ENCODE data around the gene MOBP.

The MOBP gene

DNA sequence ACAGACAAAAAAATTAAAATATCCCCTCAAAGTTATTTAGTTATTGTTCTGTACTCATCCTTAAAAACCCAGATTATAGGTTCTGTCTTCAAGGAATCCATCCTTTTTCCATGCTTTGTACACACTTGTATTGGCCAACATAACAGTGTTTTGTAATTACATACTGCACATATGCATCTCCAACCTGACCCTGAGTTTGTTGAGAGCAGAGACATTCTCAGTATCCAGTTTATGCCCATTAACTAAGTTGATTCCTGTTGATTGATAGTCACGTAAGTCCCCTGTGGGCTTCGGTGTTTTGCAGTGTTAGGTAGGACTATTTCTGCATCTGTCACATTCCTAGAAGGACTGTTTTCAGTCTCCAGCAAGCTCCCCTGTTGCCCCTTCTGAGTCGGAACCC is 33.6 kb downstream of the MOBP start:
- DNase-seq: no peak

- DNase-seq: no peak
Measured at GRCh38 chr3:39501968-39502837, 34.7 kb downstream of the MOBP start.

- DNase-seq: no peak
Measured at GRCh38 chr3:39502838-39503145, 35.3 kb downstream of the MOBP start.

GRCh38 chr3:39505866-39506742 is 38.6 kb downstream of the MOBP start:
- no peak for DNase-seq

DNA sequence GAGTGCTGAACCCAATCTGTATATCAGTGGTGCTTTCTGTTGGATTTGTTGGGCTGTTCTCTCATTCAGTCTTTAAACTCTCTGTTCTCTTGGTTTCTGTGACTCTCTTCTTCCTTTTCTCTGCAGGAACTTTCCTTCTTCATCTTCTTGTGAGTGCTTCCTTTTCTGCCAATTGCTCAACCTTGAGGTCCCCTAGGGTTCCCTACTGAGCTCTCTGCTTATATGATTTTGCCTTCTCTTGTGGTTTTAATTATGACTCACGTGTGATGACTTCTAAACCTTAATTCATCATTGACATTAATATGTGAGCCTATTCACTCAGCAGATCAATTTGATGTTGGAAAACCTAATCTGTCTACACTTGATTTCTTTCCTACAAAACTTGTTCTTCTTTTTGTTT is 39.4 kb downstream of the MOBP start:
- DNase-seq: no peak

DNA sequence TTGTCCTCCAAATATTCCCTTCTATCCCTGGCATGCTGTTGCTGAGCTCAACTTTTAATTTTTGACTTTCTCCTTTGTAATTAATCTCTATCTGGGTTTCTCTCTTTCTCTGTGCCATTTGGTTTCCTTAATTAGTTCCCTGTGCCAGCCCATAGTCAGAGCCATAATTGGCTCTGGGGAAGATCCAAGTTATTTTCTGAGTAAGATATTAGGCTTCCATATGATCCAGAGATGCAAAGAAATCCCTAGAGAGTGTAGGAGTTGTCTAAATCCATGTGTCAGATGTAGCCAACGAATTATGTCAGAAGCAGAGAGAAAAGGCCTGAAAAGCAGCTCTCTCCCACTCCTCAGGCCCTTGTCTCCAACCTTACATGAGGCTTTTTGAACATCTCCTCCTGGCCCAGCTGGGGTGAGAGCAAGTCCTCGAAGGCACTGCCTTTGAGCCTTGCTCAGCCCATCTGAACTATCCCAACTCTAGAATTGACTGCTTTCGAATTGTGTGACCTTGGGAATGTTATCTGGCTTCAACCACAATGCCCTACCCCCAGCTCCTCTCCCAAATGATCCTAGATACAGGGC is 46.4 kb downstream of the MOBP start:
- DNase-seq: no peak

- no peak for DNase-seq
Measured at GRCh38 chr3:39515681-39516441, 48.4 kb downstream of the MOBP start.

DNA sequence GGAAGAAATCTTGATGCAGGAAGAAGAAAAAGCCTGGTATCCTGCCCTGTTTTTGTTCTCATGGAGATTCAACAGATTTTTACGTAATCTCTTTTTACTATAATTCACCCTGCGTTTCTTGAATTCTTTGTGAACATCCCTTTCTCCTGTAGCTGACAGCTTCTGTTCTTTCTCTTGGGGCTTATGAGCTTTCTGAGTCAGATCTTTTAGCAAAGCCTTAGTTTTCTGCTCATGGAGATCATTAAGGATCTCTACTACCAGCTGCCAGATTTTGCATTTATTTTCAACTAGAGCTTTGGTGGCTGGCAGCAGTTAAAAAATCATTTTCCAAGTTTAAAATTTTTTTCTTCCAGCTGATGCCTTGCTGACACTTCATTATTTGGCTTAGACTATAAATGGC is 51.6 kb downstream of the MOBP start:
- DNase-seq: no peak

DNA sequence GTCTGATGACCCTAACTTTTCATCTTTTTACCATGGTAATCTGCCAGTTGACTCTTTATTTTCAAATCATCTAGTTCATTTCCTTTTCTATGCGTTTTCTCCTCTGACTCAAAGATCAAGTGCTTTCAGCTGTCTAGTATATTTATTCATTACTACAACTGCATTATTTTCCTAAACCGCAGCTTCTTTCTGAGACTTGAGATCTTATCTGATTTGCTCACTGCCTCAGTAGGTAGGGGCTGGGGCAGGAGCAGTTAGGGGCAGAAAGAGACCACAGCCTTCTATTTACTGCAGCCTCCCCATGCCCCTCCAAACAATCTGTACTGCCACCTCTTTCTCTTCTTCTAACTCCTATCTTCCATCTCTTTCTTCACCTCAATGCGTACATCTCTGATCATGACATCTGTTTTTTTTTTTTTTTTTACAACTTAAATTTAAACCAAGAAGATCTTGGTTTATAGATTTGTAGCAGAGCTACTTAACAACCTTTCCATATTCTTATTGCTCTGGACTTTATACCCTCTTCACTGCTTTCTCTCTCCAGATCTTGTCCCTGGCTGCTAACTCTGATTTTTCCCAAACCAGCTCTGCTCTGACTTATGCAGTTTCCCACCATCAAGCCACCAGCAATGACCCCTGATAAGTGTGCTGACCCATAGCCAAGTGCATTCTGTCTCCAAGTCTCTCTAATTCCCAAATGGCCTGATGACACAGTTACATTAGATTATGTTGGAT is 52.2 kb downstream of the MOBP start:
- DNase-seq: no peak

DNA sequence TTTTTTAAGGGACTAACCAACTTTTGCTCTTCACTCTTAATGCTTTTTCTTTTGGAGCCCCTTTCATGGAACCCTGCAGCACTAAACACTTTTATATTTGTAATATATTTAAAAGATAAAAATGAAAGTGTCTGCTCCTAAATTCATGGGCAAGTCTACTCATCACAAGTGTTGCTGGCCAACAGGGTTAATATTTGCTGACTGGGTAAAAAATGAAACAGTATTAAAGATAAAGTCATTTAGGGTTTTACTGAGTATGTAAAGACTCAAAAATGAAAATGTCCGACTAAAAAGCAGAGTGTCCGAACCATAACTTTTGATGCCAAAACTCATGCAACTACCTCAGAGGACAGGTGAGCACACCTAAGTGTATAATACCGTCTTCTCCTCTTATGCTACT is 54.0 kb downstream of the MOBP start:
- DNase-seq: no peak

GRCh38 chr3:39524107-39524506 is 56.6 kb downstream of the MOBP start:
- DNase-seq: no peak

GRCh38 chr3:39528844-39529243 is 61.4 kb downstream of the MOBP start:
- DNase-seq: no peak

DNA sequence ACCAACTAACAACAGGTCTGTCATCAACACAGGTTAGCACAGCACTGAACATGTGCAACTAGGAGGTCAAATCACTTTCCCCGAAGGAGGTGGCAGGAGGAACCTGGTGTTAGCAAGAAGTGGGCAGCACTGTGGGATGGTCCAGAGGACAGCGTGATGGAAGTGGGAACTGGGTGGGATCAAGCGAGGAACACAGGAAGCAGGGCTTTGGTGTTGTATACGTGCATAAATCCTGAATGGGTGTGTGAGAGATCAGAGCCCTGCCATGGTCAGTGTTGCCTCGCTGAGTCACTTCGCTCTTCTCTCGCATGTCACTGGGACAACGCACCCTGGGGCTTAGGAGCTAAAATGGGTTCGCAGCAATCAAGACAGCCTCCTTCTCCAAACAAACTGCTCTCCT is 62.1 kb downstream of the MOBP start:
- no peak for DNase-seq

DNA sequence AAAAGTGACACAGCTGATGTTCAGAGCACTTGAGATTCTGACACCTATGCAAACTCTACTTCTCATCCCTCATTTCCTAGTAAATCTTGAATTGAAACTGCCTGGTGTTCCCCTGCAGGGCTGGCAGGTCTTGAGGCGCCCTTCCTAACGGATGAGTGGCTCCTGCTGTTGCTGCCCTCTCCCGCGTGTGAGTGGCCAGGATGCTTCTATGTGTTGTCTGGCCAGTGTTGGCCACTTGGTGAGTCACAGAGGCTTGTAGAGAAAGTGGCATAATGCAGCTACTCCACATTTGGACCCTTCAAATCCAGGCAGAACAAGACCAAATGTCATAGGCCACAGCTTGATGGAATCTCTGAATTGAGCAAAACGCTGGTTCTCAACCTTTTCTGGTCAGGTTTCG is 63.6 kb downstream of the MOBP start:
- no peak for DNase-seq

DNA sequence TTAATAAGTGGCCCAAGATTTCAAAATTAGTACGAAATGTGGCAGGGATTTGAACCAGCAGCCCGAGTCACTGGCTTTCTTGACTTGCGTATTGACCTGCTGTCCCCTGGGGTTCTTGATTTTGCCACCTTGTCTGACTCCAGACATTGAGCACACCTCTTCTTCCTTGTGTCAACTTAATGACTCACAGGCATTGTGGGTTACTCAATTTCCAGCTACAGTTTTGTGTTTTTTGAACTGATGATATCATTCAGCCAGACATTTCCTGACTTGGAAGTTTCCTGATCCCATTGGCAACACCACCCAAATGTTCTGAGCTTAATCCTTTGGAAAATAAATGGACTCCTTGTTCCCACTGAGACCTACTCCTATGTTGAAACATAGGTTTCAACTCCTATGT is 64.2 kb downstream of the MOBP start:
- no peak for DNase-seq

DNA sequence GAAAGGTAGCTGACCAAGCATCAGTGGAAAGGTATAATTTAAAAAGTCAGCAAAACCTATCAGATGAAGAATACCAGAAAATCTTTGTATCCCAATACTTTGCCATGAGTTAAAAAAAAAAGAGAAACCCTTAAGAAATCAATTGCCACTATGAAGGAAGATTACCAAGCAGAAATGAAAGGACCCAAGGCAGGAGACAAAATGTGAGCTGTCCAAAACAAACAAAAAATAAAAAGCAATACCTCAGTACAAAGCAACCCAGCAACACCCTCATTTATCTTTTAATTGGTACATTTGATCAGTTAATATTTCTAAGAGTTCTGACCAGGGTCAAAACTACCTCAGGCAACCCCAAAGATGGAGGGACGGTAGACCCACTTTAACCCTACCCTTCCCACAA is 65.3 kb downstream of the MOBP start:
- no peak for DNase-seq

DNA sequence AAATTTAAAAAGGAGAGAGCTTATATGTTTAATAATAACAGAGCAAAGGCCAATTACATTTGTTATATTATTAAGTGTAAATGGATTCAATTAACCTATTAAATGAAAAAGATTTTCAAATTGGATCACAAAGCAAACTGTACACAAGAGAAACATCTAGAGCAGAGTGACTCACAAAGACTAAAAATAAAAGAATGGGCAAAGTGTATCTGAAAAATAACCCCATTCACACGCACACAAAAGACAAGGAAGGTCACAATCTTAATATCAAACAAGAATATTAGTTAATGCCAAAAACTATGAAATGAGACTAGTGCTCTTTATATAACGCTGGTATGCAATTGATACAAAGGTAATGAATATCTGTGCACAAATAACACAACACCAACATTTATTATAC is 65.7 kb downstream of the MOBP start:
- DNase-seq: no peak

DNA sequence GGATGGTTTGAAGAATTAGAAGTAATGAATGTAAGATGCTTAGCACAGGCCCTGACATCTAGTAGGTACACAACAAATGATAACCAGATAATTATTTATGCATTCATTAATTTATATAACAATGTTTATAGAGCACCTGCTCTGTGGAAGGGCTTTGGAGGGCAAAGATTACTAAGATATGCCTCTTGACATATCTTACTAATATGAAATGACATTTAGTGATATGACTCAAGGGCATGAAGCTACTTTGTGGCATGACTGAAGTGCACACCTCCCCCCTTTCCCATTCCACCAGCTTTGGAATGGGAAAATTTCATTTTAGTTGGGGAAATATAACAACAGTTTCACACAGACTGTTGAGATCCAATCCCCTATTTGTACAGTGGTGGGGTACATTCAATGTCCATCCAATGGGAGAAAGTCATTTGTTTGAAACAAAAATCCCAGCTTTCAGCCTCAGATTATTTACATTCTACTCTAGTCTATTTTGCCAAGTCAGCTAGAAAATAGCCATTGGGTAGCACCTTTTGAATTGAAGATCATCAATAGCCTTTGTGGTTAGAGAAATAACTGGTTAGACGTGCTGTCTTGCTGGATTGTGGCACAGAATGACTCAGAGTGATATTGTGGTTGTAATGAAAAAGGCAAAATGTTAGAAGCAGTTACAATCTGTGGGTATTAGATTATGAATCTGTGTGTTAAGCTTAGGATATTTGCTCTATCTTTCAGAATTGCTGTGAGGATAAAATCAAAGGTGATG is 72.9 kb downstream of the MOBP start:
- DNase-seq: no peak

GRCh38 chr3:39541442-39541841 is 74.0 kb downstream of the MOBP start:
- no peak for DNase-seq

GRCh38 chr3:39541917-39542329 is 74.4 kb downstream of the MOBP start:
- no peak for DNase-seq

DNA sequence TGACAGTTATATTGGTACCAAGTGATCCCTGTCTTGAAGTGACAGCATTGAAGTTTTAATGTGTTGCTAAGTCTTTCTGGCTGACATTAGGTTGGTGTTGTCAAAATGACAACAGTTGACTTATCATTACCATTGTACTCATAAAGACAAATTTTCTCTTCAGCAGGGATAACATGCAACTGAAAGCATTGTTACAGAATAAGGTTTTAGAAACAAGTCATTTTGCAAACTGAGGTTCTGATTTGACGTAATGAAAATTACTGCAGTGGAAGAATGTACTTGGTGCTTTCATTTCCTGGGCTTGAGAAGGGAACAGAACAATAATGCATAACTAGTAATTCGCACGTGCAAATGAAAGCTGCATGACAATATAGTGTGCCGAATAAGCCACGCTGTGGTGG is 75.1 kb downstream of the MOBP start:
- DNase-seq: no peak

DNA sequence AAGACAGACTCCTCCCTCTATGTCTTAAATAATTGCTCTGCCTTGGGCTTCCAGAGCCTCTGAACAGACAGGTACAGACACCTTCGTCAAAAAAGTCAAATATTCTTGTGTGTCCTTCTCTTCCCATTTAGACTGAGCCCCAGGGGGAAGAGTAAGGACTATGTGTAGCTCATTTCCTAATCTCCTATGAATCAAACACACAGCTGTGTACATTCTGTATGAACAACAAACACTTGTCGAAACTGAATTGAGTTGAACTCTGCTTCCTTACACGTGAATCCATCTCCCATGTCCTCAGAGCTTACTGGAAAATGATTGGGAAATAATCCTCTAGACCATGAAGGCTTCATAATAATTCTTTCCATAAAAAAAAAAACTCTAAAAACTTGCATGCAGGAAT is 80.8 kb downstream of the MOBP start:
- no peak for DNase-seq
